Measurements from ENCODE around the gene TUBB. TPM values are rescaled to one million over a fixed set of nuclear protein-coding genes. Genes with fewer than 3 reads are reported as not detected.

The TUBB gene
- total RNA-seq, 4 donors from 2014 or later, result 152 to 218 (median 207) TPM

GRCh38 chr6:30730601-30731435, 10.7 kb downstream of the TUBB start:
- Histone ChIP-seq H3K4me1 (peaks cover 0 to 33% (median 0%) of the 10 kb centered on the region in 4 donors), H3K4me3 (no peak overlapping the region), H3K27ac (peak overlapping the region in 3 of 4 donors; percentile 11 to 43 (median 34)), H3K36me3 (peaks cover 0 to 95% (median 2%) of the 10 kb centered on the region in 3 donors), H3K9me3 (no peaks in the 10 kb centered on the region), H3K27me3 (no peaks in the 10 kb centered on the region)
- WGBS, 2 donors, result 48 to 61% methylated on average over 20 to 30 of the region's 30 CpGs
- peak; percentile 31 to 41 for DNase-seq (ENCODE audit: low spot score in 2 of 2)
- no peak for TF ChIP-seq EP300 (IDR thresholded peaks at IDR 0.05)
- TF ChIP-seq CTCF (IDR thresholded peaks at IDR 0.05), result peak; percentile 41 to 77 (median 65)
- no peak for TF ChIP-seq POLR2A (IDR thresholded peaks at IDR 0.05)

GRCh38 chr6:30732237-30732943, 12.2 kb downstream of the TUBB start:
- peaks cover 0 to 96% (median 2%) of the 10 kb centered on the region in 3 donors for H3K36me3 ChIP-seq
- TF ChIP-seq POLR2A (IDR thresholded peaks at IDR 0.05) (no peak), EP300 (IDR thresholded peaks at IDR 0.05) (no peak), CTCF (IDR thresholded peaks at IDR 0.05) (no peak)
- 89 to 92% methylated on average over 12 of the region's 12 CpGs for WGBS, 2 donors

GRCh38 chr6:30735668-30736314, 15.6 kb downstream of the TUBB start:
- TF ChIP-seq EP300 (IDR thresholded peaks at IDR 0.05) (no peak), POLR2A (IDR thresholded peaks at IDR 0.05) (no peak), CTCF (IDR thresholded peaks at IDR 0.05) (no peak)
- H3K4me1 ChIP-seq, result peaks cover 0 to 43% (median 3%) of the 10 kb centered on the region in 4 donors
- no peak overlapping the region for H3K4me3 ChIP-seq
- DNase-seq (ENCODE audit: low spot score in 2 of 2), result no peak
- no peaks in the 10 kb centered on the region for H3K9me3 ChIP-seq
- H3K36me3 ChIP-seq, result peaks cover 2 to 94% (median 12%) of the 10 kb centered on the region in 3 donors
- H3K27me3 ChIP-seq, result no peaks in the 10 kb centered on the region
- H3K27ac ChIP-seq, result no peak overlapping the region
- 85 to 90% methylated on average over 8 of the region's 8 CpGs for WGBS, 2 donors

More at GRCh38 chr6:30732237-30732943, 12.2 kb downstream of the TUBB start:
- H3K4me3 ChIP-seq, result no peak overlapping the region
- H3K4me1 ChIP-seq, result peaks cover 0 to 27% (median 0%) of the 10 kb centered on the region in 4 donors
- no peak overlapping the region for H3K27ac ChIP-seq
- no peaks in the 10 kb centered on the region for H3K9me3 ChIP-seq
- no peak for DNase-seq (ENCODE audit: low spot score in 2 of 2)
- H3K27me3 ChIP-seq, result no peaks in the 10 kb centered on the region

GRCh38 chr6:30738532-30738931, 18.4 kb downstream of the TUBB start:
- no peak overlapping the region for H3K27ac ChIP-seq
- H3K36me3 ChIP-seq, result peaks cover 2 to 72% (median 12%) of the 10 kb centered on the region in 3 donors
- no peaks in the 10 kb centered on the region for H3K27me3 ChIP-seq
- H3K4me1 ChIP-seq, result peaks cover 0 to 59% (median 17%) of the 10 kb centered on the region in 4 donors
- no peak for DNase-seq (ENCODE audit: low spot score in 2 of 2)
- no peaks in the 10 kb centered on the region for H3K9me3 ChIP-seq
- WGBS, 2 donors, result 84 to 89% methylated on average over 6 of the region's 6 CpGs
- H3K4me3 ChIP-seq, result no peak overlapping the region
- TF ChIP-seq EP300 (IDR thresholded peaks at IDR 0.05) (no peak), CTCF (IDR thresholded peaks at IDR 0.05) (no peak), POLR2A (IDR thresholded peaks at IDR 0.05) (no peak)
